WERI-Rb-1 (cell line): ENCODE measurements around the gene THRB.

ENCODE experiments used
- DNase-seq: peaks from one replicate; pipeline ENCODE4 v3.0.0-alpha.2; 2020
- H3K27ac ChIP-seq: fragments of 250-450 bp; sonication (Bioruptor Pico); 2 replicates; pipeline ENCODE4 v1.5.1; 2020; ENCODE audit warnings: mild to moderate bottlenecking, moderate library complexity
- H3K27me3 ChIP-seq: fragments of 250-450 bp; sonication (Bioruptor Pico); 2 replicates; pipeline ENCODE4 v1.5.1; 2021; ENCODE audit warnings: mild to moderate bottlenecking, low read depth, moderate library complexity; ENCODE audit not compliant: insufficient read depth, severe bottlenecking
- H3K36me3 ChIP-seq: fragments of 250-450 bp; sonication (Bioruptor Pico); 2 replicates; pipeline ENCODE4 v1.5.1; 2020; ENCODE audit warnings: mild to moderate bottlenecking, moderate library complexity
- H3K4me3 ChIP-seq: 2 replicates; pipeline ENCODE4 v1.5.1; 2011; ENCODE audit warnings: low read depth, mild to moderate bottlenecking, control low read depth, low read length
- H3K9me3 ChIP-seq: fragments of 250-450 bp; sonication (Bioruptor Pico); 2 replicates; pipeline ENCODE4 v1.5.1; 2021; ENCODE audit warnings: mild to moderate bottlenecking, moderate library complexity; ENCODE audit not compliant: severe bottlenecking
- TF ChIP-seq, protein P1 (sequence below): IDR thresholded peaks from 2 replicates; pipeline ENCODE4 v1.5.1; 2011; ENCODE audit warnings: low read depth, mild to moderate bottlenecking, control low read depth, inconsistent platforms, low read length

Gene THRB

DNA sequence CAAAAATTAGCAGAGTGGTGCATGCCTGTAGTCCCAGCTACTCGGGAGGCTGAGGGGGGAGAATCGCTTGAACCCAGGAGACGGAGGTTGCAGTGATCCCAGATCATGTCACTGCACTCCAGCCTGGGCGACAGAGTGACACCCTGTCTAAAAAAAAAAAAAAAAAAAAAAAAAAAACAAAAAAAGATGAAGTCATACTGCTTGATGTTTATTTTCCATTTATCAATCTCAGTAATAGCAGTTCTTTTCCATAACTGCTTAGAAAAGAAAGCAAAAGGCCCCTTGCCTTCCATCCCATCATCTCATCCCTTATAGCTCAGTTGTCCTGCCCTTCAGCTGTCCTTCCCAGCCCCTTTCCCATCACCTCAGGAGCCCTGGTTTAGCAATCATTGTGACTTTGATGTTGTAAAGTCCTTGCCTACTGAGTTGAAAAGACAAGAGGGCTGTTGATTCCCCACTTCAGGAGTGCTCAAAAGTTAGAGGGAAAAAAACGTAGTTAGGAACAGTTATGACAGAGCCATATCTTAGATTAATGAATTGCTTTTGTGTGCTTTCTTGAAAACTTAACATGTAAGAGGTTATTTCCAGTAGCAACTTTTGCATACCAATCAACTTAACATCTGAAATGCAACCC is 18.0 kb upstream of the THRB start:
- TF ChIP-seq, protein P1, sequence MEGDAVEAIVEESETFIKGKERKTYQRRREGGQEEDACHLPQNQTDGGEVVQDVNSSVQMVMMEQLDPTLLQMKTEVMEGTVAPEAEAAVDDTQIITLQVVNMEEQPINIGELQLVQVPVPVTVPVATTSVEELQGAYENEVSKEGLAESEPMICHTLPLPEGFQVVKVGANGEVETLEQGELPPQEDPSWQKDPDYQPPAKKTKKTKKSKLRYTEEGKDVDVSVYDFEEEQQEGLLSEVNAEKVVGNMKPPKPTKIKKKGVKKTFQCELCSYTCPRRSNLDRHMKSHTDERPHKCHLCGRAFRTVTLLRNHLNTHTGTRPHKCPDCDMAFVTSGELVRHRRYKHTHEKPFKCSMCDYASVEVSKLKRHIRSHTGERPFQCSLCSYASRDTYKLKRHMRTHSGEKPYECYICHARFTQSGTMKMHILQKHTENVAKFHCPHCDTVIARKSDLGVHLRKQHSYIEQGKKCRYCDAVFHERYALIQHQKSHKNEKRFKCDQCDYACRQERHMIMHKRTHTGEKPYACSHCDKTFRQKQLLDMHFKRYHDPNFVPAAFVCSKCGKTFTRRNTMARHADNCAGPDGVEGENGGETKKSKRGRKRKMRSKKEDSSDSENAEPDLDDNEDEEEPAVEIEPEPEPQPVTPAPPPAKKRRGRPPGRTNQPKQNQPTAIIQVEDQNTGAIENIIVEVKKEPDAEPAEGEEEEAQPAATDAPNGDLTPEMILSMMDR: no peak
- no peaks in the 10 kb centered on the region for H3K36me3 ChIP-seq
- DNase-seq: no peak
- H3K27ac ChIP-seq: no peak overlapping the region
- no peak overlapping the region for H3K4me3 ChIP-seq
- H3K27me3 ChIP-seq: no peaks in the 10 kb centered on the region
- no peaks in the 10 kb centered on the region for H3K9me3 ChIP-seq

DNA sequence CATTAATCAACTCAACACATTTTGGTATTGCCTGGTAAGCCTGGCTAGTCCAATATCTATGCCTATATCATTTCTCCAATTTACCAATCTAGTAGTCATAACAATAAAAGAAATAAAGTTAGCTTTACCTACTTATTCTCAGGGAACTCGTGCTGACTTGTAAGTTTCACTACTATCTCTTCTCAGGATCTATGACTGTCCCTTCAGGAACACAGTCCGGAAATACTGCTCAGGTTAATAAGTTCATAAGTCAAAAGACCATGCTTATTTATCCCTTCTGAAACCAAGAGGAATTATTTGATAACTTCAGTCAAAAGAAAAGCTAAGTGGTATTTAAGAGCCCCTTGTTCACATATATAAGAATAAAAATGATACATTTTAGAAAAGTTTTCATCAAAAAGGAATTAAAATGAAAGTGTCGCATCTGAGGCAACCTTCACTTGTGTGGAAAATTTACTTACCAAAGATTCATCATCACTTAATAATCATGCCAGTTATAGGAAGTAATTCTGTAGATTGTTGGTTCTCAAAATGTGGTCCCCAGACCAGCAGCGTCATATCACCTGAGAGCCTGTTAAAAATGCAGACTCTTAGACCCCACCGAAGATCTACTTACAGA is 15.5 kb upstream of the THRB start:
- Histone ChIP-seq H3K9me3 (no peaks in the 10 kb centered on the region), H3K27me3 (no peaks in the 10 kb centered on the region), H3K4me3 (no peak overlapping the region), H3K27ac (no peak overlapping the region), H3K36me3 (no peaks in the 10 kb centered on the region)
- TF ChIP-seq, protein P1: no peak
- no peak for DNase-seq

DNA sequence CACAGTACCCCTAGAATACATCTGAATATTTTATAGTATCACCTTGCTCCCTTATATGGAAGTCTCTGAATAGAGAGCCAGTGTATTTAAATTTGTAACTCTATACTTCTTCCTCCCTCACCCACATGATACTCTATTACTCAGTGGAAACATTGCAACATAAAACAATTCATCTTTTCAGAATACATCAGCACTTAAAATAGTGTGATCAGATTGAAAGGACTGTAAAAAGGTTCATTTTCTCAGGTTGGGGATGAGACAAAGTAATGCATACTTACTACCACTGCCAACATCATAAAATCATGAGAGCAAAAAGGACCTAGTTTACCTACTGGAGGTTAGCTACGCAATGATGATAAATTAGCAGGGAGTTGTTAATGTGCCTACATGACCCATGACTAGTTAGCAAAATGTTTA is 13.8 kb upstream of the THRB start:
- Histone ChIP-seq H3K27ac (no peak overlapping the region), H3K27me3 (no peaks in the 10 kb centered on the region), H3K4me3 (no peak overlapping the region), H3K9me3 (no peaks in the 10 kb centered on the region), H3K36me3 (no peaks in the 10 kb centered on the region)
- no peak for DNase-seq
- TF ChIP-seq, protein P1: no peak

DNA sequence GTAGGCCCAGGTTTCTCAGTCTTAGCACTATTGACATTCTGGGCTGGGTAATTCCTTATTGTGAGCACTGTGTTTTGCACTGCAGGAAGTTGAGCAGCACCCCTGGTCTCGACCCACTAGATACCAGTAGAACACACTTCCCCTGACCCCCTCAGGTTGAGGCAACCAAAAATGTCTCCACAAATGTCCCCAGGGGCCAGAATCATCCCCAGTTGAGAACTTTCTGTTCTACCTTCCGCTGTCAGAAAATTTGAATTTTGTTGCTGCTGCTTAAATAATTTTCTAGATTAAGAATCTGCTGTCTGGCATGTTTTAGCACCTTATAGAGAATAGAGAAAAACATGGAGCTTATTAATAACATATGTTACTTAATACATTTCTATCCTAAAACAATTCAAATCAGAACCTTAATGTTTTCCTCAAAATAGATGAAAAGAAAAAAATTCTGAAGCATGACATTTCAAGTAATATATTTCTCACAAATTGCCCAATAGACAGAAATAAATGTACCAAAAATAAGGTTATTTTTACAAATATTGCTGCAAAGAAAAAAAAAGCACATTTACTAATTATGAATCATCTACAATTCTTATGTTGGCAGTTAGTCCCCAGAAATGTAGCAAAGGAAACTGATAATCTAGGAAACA is 13.2 kb upstream of the THRB start:
- DNase-seq: no peak
- Histone ChIP-seq H3K9me3 (no peaks in the 10 kb centered on the region), H3K27ac (no peak overlapping the region), H3K36me3 (no peaks in the 10 kb centered on the region), H3K27me3 (no peaks in the 10 kb centered on the region), H3K4me3 (no peak overlapping the region)
- TF ChIP-seq, protein P1: no peak

DNA sequence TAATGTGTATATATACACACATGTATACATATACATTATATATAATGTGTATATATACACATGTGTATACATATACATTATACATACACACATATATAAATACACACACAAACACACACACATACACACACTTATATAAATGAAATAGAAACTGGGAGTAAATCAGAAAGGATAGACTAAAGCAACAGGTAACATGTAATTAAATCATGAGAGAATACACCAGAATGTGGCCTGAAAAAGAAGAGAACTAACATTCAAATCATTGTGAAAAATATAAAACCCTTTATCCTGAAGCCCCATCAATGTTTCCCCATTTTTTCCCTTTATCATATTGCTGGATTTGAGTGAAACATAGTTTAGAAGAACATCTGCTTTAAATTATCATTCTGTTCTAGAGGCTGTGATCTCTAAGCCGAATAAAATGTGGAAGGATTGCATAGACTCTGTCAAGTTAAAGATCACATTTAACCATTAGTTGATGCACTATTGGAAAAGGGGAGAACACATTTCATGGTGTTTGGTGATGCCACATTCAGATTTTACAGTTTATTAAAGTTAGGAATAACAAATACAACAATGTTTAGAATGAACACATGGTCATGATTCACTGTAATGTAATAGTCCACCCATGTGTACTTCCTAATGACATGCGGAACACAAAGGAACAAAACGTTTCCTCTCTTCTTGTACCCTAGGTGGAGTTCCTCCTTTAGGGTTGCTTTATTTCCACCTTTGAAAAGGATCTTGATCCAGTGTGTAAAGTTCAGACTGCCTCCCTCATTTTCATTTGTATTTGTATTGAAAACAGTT is 12.5 kb upstream of the THRB start:
- no peak overlapping the region for H3K27ac ChIP-seq
- no peak for DNase-seq
- TF ChIP-seq, protein P1: no peak
- H3K27me3 ChIP-seq: no peaks in the 10 kb centered on the region
- no peaks in the 10 kb centered on the region for H3K9me3 ChIP-seq
- H3K36me3 ChIP-seq: no peaks in the 10 kb centered on the region
- H3K4me3 ChIP-seq: no peak overlapping the region
